HL-60 (cell line): ENCODE measurements around the gene IQGAP3.

Experiments
- DNase-seq, 2 experiments: peaks; one replicate each; pipeline ENCODE4 v3.0.0-alpha.2; 2010 to 2020; ENCODE audit warnings: low read depth in 1 of 2, low spot score in 1 of 2
- H3K27ac ChIP-seq: fragments of 250-450 bp; sonication (Bioruptor Pico); replicated peaks from 2 replicates; pipeline ENCODE4 v1.5.1; 2020; ENCODE audit warnings: mild to moderate bottlenecking, moderate library complexity
- H3K27me3 ChIP-seq: fragments of 250-450 bp; sonication (Bioruptor Pico); 2 replicates; pipeline ENCODE4 v1.5.1; 2021; ENCODE audit warnings: mild to moderate bottlenecking, moderate library complexity; ENCODE audit not compliant: insufficient read depth, poor library complexity, severe bottlenecking
- H3K4me3 ChIP-seq: replicated peaks from 2 replicates; pipeline ENCODE4 v1.5.1; 2011; ENCODE audit warnings: mild to moderate bottlenecking, control low read depth, low read length; ENCODE audit not compliant: insufficient read depth
- GABPA ChIP-seq: IDR thresholded peaks from 2 replicates; pipeline ENCODE4 v1.6.1; 2012; ENCODE audit warnings: low read depth
- POLR2AphosphoS5 ChIP-seq: IDR thresholded peaks from 2 replicates; pipeline ENCODE4 v1.6.1; 2012; ENCODE audit warnings: low read depth
- REST ChIP-seq: IDR thresholded peaks from 2 replicates; pipeline ENCODE4 v1.6.1; 2012; ENCODE audit warnings: low read depth; ENCODE audit not compliant: insufficient replicate concordance
- SPI1 ChIP-seq: IDR thresholded peaks from 2 replicates; pipeline ENCODE4 v1.6.1; 2012; ENCODE audit warnings: low read depth, mild to moderate bottlenecking, borderline replicate concordance
- TF ChIP-seq, protein P1 (sequence below): IDR thresholded peaks from one replicate; pipeline ENCODE4 v1.5.1; 2011; ENCODE audit warnings: low read length, control low read depth, inconsistent platforms; ENCODE audit not compliant: insufficient read depth

IQGAP3 gene

GRCh38 chr1:156549390-156549789 is 23.0 kb downstream of the IQGAP3 start:
- Histone ChIP-seq H3K27me3 (no peaks in the 10 kb centered on the region), H3K27ac (no peak overlapping the region), H3K4me3 (no peak overlapping the region)
- DNase-seq, result no peak
- TF ChIP-seq REST, result no peak
- no peak for TF ChIP-seq POLR2AphosphoS5
- TF ChIP-seq, protein P1, sequence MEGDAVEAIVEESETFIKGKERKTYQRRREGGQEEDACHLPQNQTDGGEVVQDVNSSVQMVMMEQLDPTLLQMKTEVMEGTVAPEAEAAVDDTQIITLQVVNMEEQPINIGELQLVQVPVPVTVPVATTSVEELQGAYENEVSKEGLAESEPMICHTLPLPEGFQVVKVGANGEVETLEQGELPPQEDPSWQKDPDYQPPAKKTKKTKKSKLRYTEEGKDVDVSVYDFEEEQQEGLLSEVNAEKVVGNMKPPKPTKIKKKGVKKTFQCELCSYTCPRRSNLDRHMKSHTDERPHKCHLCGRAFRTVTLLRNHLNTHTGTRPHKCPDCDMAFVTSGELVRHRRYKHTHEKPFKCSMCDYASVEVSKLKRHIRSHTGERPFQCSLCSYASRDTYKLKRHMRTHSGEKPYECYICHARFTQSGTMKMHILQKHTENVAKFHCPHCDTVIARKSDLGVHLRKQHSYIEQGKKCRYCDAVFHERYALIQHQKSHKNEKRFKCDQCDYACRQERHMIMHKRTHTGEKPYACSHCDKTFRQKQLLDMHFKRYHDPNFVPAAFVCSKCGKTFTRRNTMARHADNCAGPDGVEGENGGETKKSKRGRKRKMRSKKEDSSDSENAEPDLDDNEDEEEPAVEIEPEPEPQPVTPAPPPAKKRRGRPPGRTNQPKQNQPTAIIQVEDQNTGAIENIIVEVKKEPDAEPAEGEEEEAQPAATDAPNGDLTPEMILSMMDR, result no peak
- no peak for TF ChIP-seq SPI1
- TF ChIP-seq GABPA, result no peak

- no peak for DNase-seq
- Histone ChIP-seq H3K4me3 (no peak overlapping the region), H3K27me3 (no peaks in the 10 kb centered on the region), H3K27ac (no peak overlapping the region)
- TF ChIP-seq, protein P1, result no peak
- TF ChIP-seq GABPA, result no peak
- TF ChIP-seq POLR2AphosphoS5, result no peak
- TF ChIP-seq SPI1, result no peak
These were observed 24.4 kb downstream of the IQGAP3 start for GRCh38 chr1:156547982-156548381.

GRCh38 chr1:156547434-156547833 is 24.9 kb downstream of the IQGAP3 start:
- Histone ChIP-seq H3K4me3 (no peak overlapping the region), H3K27ac (no peak overlapping the region), H3K27me3 (no peaks in the 10 kb centered on the region)
- TF ChIP-seq POLR2AphosphoS5 (no peak), GABPA (no peak), SPI1 (no peak), REST (no peak)
- TF ChIP-seq, protein P1, result no peak
- no peak for DNase-seq

DNA sequence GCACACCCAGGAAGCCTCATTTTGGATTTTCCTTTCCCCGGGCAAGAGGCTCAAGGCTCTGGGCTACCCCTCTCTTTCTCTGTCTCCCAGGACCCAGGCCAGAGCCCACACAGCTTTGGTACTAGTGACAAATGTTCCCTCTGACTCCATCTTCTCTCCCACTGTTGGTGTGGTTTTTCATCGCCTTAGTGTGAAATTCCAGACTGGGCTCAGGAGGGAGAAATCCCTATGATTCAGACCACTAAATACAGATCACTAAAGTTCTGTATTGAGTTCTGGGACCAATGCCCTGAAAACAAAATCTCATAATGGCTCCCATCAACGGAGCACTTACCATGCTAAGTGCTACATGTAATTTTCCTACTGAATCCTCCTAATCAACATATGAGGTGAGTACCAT is 26.1 kb downstream of the IQGAP3 start:
- TF ChIP-seq POLR2AphosphoS5, result no peak
- TF ChIP-seq, protein P1, result no peak
- no peak for TF ChIP-seq REST
- no peak for TF ChIP-seq SPI1
- TF ChIP-seq GABPA, result no peak
- Histone ChIP-seq H3K27me3 (no peaks in the 10 kb centered on the region), H3K4me3 (no peak overlapping the region), H3K27ac (no peak overlapping the region)
- no peak for DNase-seq
